ENCODE measurements around the gene IFRD1. TPM values are rescaled to one million over a fixed set of nuclear protein-coding genes. Genes with fewer than 3 reads are reported as not detected.
"Not testable (repeated sequence)": the region's sequence is repeated elsewhere in the genome, so short reads cannot be mapped to it uniquely, and the experiment has no call there.

Gene IFRD1
- total RNA-seq, 1 donor from 2014 or later, result 52.5 TPM

DNA sequence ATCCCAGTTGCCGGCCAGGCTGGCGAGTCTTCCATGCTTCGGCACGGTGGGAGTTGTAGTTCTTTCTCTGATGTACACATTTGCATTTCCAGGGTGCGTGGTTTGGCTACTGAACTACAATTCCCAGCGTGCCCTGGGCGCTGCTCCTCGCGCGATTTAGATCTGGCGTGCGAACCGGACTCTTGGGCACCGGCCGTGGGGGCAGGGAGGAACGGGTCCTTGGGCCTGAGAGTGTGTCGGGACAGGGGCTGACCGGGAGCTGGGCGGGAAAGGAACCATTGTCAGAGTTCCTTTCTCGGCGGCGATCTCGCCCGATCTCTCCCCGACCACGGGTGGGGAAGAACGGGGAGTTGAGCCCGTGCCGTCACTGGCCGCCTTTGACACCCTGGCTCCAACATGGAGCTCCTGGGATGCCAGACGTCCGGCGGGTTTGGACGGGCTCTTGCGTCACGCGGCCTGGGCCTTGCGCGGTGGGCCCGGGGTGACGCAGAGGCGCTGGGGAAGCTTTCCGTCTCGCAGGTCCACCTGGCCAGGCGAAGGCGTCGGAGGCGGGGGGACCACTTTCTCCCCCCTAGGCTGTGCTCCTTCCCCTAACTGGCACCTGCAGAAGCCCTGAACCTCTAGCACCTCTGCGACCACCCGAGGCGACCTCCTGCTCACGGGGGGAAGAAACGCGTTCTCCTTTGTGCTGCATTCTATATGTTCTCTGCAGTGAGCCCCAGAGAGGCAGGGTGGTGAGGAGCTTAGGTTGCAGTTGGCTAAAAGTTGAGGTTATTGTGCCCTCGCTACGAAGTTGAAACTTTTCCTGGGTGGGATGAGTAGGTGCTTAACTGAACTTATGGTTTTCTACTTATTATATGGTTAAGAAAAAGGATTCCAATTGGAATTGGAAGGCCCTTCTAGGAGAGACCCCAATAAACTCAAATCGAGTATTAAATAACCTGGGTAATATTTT, 824 bp downstream of the IFRD1 start:
- Mint-ChIP-seq H3K36me3 (peaks cover 6% of the 10 kb centered on the region), H3K27me3 (ENCODE audit: low read depth) (no peaks in the 10 kb centered on the region), H3K9me3 (no peaks in the 10 kb centered on the region), H3K27ac (peak overlapping the region; percentile 99), H3K4me3 (peak overlapping the region; percentile 98), H3K4me1 (peaks cover 38% of the 10 kb centered on the region)
- TF ChIP-seq, protein P1, sequence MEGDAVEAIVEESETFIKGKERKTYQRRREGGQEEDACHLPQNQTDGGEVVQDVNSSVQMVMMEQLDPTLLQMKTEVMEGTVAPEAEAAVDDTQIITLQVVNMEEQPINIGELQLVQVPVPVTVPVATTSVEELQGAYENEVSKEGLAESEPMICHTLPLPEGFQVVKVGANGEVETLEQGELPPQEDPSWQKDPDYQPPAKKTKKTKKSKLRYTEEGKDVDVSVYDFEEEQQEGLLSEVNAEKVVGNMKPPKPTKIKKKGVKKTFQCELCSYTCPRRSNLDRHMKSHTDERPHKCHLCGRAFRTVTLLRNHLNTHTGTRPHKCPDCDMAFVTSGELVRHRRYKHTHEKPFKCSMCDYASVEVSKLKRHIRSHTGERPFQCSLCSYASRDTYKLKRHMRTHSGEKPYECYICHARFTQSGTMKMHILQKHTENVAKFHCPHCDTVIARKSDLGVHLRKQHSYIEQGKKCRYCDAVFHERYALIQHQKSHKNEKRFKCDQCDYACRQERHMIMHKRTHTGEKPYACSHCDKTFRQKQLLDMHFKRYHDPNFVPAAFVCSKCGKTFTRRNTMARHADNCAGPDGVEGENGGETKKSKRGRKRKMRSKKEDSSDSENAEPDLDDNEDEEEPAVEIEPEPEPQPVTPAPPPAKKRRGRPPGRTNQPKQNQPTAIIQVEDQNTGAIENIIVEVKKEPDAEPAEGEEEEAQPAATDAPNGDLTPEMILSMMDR (IDR thresholded peaks at IDR 0.05; ENCODE audit: unreplicated experiment), result no peak
- peak; percentile 77 to 90 for DNase-seq (ENCODE audit: low spot score in 2 of 2, unreplicated experiment in 2 of 2)

DNA sequence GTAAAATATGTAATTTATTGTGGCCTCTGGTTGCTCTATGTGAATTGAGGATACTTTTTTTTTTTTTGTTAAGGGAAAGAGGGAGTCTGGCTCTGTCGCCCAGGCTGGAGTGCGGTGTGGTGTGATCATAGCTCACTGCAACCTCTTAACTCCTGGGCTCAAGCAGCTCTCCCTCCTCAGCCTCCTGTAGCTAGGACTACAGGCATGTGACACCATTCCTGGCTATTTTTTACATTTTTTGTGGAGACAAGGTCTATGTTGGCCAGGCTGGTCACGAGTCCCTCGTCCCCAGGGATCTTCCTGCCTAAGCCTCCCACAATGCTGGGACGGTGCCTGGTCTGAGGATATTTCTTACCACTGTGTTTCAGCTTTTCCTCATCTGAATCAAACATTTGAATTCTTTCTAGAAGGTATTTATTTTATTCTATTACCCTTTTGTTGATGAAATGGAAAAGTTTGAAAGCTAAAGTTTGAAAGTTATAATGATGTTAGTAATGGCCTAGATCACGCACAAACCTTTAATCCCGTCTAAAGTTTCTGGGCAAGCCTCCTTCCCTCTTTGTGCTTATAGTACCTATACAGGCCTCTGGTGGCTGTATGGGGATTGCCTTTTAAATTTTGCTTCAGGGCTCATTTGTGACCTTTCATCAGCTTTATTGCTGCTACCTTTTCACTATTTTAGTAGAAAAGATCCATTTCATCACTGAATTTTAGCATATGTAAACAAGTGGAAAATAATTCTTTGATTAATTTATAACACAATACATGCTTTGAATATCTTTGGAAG, 2.0 kb downstream of the IFRD1 start:
- Mint-ChIP-seq H3K4me1 (peaks cover 38% of the 10 kb centered on the region), H3K36me3 (peaks cover 7% of the 10 kb centered on the region), H3K9me3 (no peaks in the 10 kb centered on the region), H3K27ac (peak overlapping the region; percentile 99), H3K27me3 (ENCODE audit: low read depth) (no peaks in the 10 kb centered on the region), H3K4me3 (peak overlapping the region; percentile 98)
- DNase-seq (ENCODE audit: low spot score in 2 of 2, unreplicated experiment in 2 of 2), result no peak
- TF ChIP-seq, protein P1 (IDR thresholded peaks at IDR 0.05; ENCODE audit: unreplicated experiment), result no peak

DNA sequence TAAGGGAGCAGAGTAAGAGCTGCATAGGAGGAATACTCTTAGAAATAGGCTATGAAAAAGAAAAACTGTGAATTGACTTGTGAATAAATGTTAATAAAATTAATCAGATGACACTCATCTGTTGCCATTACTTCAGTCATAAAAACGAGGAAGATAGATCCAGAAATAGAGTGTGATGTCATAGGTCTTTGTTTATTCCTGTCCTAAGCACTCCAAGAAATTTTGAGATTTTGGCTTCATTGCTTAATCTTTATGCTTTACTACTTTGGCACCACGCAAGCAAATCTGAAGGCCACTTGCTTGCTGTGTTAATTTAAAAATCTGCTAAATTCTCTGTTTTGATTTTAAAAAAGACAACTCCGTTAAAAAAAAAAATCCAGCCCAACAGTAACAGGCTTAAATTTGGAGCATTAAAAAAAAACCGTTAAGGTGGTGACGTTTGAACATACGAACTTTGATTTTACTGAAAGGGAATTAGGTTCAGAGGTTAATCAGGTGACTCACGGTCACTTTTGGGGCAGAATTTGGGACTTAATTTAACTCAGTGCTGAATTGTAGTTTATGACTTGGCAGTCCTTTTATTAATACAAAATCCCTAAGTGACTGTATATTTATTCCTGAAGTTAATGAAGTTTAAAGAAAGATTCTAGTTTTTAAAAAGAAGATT, 3.4 kb downstream of the IFRD1 start:
- no peak for DNase-seq (ENCODE audit: low spot score in 2 of 2, unreplicated experiment in 2 of 2)
- peak overlapping the region; percentile 28 for H3K4me3 Mint-ChIP-seq

DNA sequence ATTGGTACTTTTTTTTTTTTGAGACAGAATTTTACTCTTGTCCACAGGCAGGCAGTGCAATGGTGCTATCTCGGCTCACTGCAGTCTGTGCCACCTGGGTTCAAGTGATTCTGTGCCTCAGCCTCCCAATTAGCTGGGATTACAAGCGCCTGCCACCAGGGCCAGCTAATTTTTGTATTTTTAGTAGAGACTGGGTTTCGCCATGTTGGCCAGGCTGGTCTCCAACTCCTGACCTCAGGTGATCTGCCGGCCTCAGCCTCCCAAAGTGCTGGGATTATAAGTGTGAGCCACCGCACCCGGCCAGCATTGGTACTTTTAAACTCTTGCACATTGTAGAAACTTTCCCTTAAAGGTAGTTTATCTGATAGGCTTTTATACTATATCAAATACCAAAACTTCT, 3.9 kb downstream of the IFRD1 start:
- Mint-ChIP-seq H3K36me3 (peaks cover 15% of the 10 kb centered on the region), H3K4me1 (peaks cover 30% of the 10 kb centered on the region)
- not testable (repeated sequence) for DNase-seq (ENCODE audit: low spot score in 2 of 2, unreplicated experiment in 2 of 2); H3K4me3 Mint-ChIP-seq; H3K9me3 Mint-ChIP-seq; H3K27me3 Mint-ChIP-seq (ENCODE audit: low read depth); H3K27ac Mint-ChIP-seq

More for the DNA sequence above, 3.4 kb downstream of the IFRD1 start:
- TF ChIP-seq, protein P1 (IDR thresholded peaks at IDR 0.05; ENCODE audit: unreplicated experiment), result no peak
- Mint-ChIP-seq H3K4me1 (peaks cover 35% of the 10 kb centered on the region), H3K9me3 (no peaks in the 10 kb centered on the region), H3K27me3 (ENCODE audit: low read depth) (no peaks in the 10 kb centered on the region), H3K27ac (peak overlapping the region; percentile 75), H3K36me3 (peaks cover 10% of the 10 kb centered on the region)

DNA sequence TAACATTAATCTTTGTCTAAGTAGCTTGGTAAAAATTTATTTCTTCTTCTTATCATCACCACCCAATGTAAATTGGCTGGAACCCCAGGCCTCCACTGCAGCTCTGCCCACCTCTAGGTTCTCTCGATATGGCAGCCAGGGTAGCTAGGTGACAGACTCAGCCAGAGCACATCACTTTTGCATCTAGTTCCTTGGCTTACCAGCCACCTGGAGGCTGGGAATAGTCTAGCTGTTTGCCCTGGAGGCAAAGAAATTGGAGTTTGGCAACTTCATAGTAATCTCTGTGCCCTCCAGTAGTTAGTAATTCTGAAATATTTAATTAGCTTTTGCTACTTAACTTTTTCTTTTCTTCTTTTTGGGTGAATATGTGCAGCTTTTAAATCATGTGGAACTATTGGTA, 9.4 kb downstream of the IFRD1 start:
- TF ChIP-seq, protein P1 (IDR thresholded peaks at IDR 0.05; ENCODE audit: unreplicated experiment), result no peak
- H3K9me3 Mint-ChIP-seq, result no peaks in the 10 kb centered on the region
- H3K27ac Mint-ChIP-seq, result no peak overlapping the region
- H3K4me1 Mint-ChIP-seq, result peaks cover 4% of the 10 kb centered on the region
- no peak for DNase-seq (ENCODE audit: low spot score in 2 of 2, unreplicated experiment in 2 of 2)
- no peak overlapping the region for H3K4me3 Mint-ChIP-seq
- no peaks in the 10 kb centered on the region for H3K27me3 Mint-ChIP-seq (ENCODE audit: low read depth)
- peaks cover 45% of the 10 kb centered on the region for H3K36me3 Mint-ChIP-seq
